CD4-positive, alpha-beta T cell treated with Interleukin-15 for 1 hour (primary cell): ENCODE measurements around the gene PPP4R4.
"Not testable (repeated sequence)": the region's sequence is repeated elsewhere in the genome, so short reads cannot be mapped to it uniquely, and the experiment has no call there.

ENCODE experiments used
- DNase-seq: peaks from one replicate; pipeline ENCODE4 v3.0.0-alpha.2; 2020

PPP4R4 gene

GRCh38 chr14:94282991-94283723, 109.0 kb downstream of the PPP4R4 start:
- DNase-seq = no peak

GRCh38 chr14:94284221-94284620, 110.1 kb downstream of the PPP4R4 start:
- no peak for DNase-seq

GRCh38 chr14:94285158-94285557, 111.0 kb downstream of the PPP4R4 start:
- DNase-seq = no peak

- DNase-seq = no peak
Observed at GRCh38 chr14:94288610-94289465, 114.7 kb downstream of the PPP4R4 start.

- no peak for DNase-seq
Observed at GRCh38 chr14:94290197-94290596, 116.1 kb downstream of the PPP4R4 start.

GRCh38 chr14:94291159-94291905, 117.2 kb downstream of the PPP4R4 start:
- DNase-seq = no peak

GRCh38 chr14:94291906-94292525, 117.9 kb downstream of the PPP4R4 start:
- no peak for DNase-seq

GRCh38 chr14:94292526-94292871, 118.4 kb downstream of the PPP4R4 start:
- no peak for DNase-seq

- no peak for DNase-seq
Observed at GRCh38 chr14:94292872-94293577, 118.9 kb downstream of the PPP4R4 start, which contains the start of gene SERPINA10. SERPINA10 (minus strand) TSS chr14:94293268; CDS start chr14:94290593, 2,675 bp downstream.

- DNase-seq = no peak
Observed at GRCh38 chr14:94293578-94293924, 119.4 kb downstream of the PPP4R4 start.

- no peak for DNase-seq
Observed at GRCh38 chr14:94295360-94296180, 121.4 kb downstream of the PPP4R4 start.

GRCh38 chr14:94296181-94296545, 122.0 kb downstream of the PPP4R4 start:
- DNase-seq = not testable (repeated sequence)

GRCh38 chr14:94298130-94298529, 124.0 kb downstream of the PPP4R4 start:
- no peak for DNase-seq

- DNase-seq = no peak
Observed at GRCh38 chr14:94303111-94303510, 129.0 kb downstream of the PPP4R4 start.

GRCh38 chr14:94304243-94304642, 130.1 kb downstream of the PPP4R4 start:
- DNase-seq = no peak

- DNase-seq = no peak
Observed at GRCh38 chr14:94305620-94306019, 131.5 kb downstream of the PPP4R4 start.

GRCh38 chr14:94306047-94306978, 132.2 kb downstream of the PPP4R4 start:
- no peak for DNase-seq

- no peak for DNase-seq
Observed at GRCh38 chr14:94307410-94307992, 133.4 kb downstream of the PPP4R4 start.

GRCh38 chr14:94309721-94310120, 135.6 kb downstream of the PPP4R4 start:
- no peak for DNase-seq

- no peak for DNase-seq
Observed at GRCh38 chr14:94310248-94310647, 136.1 kb downstream of the PPP4R4 start.
